ENCODE measurements around the gene MTMR3. TPM values are rescaled to one million over a fixed set of nuclear protein-coding genes. Genes with fewer than 3 reads are reported as not detected.

Gene MTMR3
- total and polyA plus RNA-seq, 5 experiments from 2014 or later = 13.4 to 68.7 (median 20.9) TPM

DNA sequence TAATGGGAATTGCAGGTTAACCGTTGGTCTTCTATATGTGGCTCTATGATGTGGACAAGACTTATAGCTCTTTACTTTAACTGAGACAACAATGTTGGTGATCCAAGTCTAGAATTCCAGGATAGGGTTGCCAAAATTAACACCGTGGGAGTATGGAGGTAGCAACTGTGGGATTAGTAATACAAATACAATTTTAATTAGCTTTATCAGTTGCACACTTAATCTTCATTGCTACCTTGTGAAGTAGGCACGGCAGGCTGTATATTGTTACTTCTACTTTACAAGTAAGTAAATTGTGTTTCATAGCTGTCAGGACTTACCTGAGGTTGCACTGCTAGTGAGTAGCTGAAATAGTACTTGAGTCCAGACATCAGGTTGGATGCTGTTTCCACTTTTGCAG, 21.0 kb downstream of the MTMR3 start:
- no peak overlapping the region for H3K4me3 Mint-ChIP-seq
- POLR2A ChIA-PET = no interaction called here
- H3K4me1 Mint-ChIP-seq = peaks cover 30 to 61% (median 59%) of the 10 kb centered on the region in 4 donors
- no peaks in the 10 kb centered on the region for H3K27me3 Mint-ChIP-seq
- DNase-seq (no peak), ATAC-seq (no peak)
- no peaks in the 10 kb centered on the region for H3K9me3 Mint-ChIP-seq
- H3K36me3 Mint-ChIP-seq = peaks cover 0 to 8% (median 3%) of the 10 kb centered on the region in 3 donors
- H3K27ac Mint-ChIP-seq = no peak overlapping the region

DNA sequence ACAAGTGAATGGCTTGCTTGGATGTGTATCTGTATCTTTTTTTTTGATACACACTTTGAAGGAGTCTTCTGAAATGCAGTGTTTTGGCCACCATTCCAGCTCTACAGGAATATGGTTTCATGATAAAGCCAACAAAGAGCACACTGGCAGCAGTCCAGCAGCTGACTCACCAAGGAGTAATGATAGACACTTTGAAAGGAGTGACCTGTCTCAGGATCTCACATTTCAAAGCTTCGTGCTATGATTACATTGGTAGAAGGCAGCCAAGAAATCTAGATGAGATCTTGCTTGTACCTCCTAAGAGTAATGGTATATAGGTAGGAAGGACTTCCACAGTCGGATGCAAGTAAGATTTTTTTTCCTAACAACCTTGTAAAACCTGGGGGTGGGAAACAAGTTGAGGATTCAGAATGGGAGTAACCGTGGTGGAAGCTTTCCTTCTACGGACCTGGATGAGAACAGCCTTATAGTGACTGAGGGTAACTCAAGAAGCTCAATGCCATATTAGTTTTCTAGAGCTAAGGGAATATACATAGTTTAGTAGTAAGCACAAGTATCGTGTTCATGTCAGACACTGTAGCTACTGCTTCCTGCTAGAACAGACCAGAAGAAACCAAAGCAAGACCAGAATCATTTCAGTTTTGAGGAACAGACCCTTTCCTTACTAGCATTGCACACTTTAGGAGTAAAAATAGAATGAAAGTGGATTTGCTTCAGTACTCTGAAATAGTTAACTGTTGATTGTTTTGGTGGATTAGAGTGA, 25.0 kb downstream of the MTMR3 start:
- Mint-ChIP-seq H3K9me3 (no peaks in the 10 kb centered on the region), H3K27me3 (no peaks in the 10 kb centered on the region), H3K4me3 (no peak overlapping the region), H3K4me1 (peaks cover 30 to 72% (median 67%) of the 10 kb centered on the region in 4 donors), H3K36me3 (peaks cover 0 to 8% (median 0%) of the 10 kb centered on the region in 3 donors), H3K27ac (peak overlapping the region in 3 of 10 donors; percentile 2 to 28 (median 20))
- no peak for ATAC-seq
- POLR2A ChIA-PET = interaction anchor here (0.5 kb wide), 1 partner anchor 14 kb away, joined by 3 read pairs; no protein-coding TSS in a partner anchor
- no peak for DNase-seq

- peaks cover 40 to 85% (median 82%) of the 10 kb centered on the region in 4 donors for H3K4me1 Mint-ChIP-seq
- ATAC-seq (no peak), DNase-seq (no peak)
- no peaks in the 10 kb centered on the region for H3K27me3 Mint-ChIP-seq
- peak overlapping the region in 1 of 10 donors; percentile 7 for H3K27ac Mint-ChIP-seq
- no peak overlapping the region for H3K4me3 Mint-ChIP-seq
- H3K9me3 Mint-ChIP-seq = no peaks in the 10 kb centered on the region
- POLR2A ChIA-PET = no interaction called here
- H3K36me3 Mint-ChIP-seq = peaks cover 0 to 4% (median 0%) of the 10 kb centered on the region in 3 donors
These were observed 29.2 kb downstream of the MTMR3 start for GRCh38 chr22:29912141-29912540.

- H3K9me3 Mint-ChIP-seq = no peaks in the 10 kb centered on the region
- DNase-seq (no peak), ATAC-seq (no peak)
- H3K4me3 Mint-ChIP-seq = no peak overlapping the region
- no peaks in the 10 kb centered on the region for H3K27me3 Mint-ChIP-seq
- POLR2A ChIA-PET = no interaction called here
- peaks cover 37 to 82% (median 80%) of the 10 kb centered on the region in 4 donors for H3K4me1 Mint-ChIP-seq
- H3K27ac Mint-ChIP-seq = peak overlapping the region in 1 of 10 donors; percentile 5
- H3K36me3 Mint-ChIP-seq = no peaks in the 10 kb centered on the region
These were observed 29.8 kb downstream of the MTMR3 start for GRCh38 chr22:29912605-29913398.

- H3K4me1 Mint-ChIP-seq = peaks cover 31 to 85% (median 81%) of the 10 kb centered on the region in 4 donors
- ATAC-seq (no peak), DNase-seq (no peak)
- H3K4me3 Mint-ChIP-seq = no peak overlapping the region
- H3K27me3 Mint-ChIP-seq = no peaks in the 10 kb centered on the region
- peak overlapping the region in 4 of 10 donors; percentile 7 to 45 (median 35) for H3K27ac Mint-ChIP-seq
- H3K9me3 Mint-ChIP-seq = no peaks in the 10 kb centered on the region
- POLR2A ChIA-PET = no interaction called here
- no peaks in the 10 kb centered on the region for H3K36me3 Mint-ChIP-seq
These were observed 31.2 kb downstream of the MTMR3 start for GRCh38 chr22:29914165-29914564.

- DNase-seq (no peak), ATAC-seq (no peak)
- peaks cover 31 to 88% (median 81%) of the 10 kb centered on the region in 4 donors for H3K4me1 Mint-ChIP-seq
- H3K9me3 Mint-ChIP-seq = no peaks in the 10 kb centered on the region
- peak overlapping the region in 2 of 10 donors; percentile 5 to 19 for H3K27ac Mint-ChIP-seq
- POLR2A ChIA-PET = no interaction called here
- no peaks in the 10 kb centered on the region for H3K36me3 Mint-ChIP-seq
- H3K27me3 Mint-ChIP-seq = no peaks in the 10 kb centered on the region
- H3K4me3 Mint-ChIP-seq = no peak overlapping the region
These were observed 32.1 kb downstream of the MTMR3 start for GRCh38 chr22:29914991-29915533.

DNA sequence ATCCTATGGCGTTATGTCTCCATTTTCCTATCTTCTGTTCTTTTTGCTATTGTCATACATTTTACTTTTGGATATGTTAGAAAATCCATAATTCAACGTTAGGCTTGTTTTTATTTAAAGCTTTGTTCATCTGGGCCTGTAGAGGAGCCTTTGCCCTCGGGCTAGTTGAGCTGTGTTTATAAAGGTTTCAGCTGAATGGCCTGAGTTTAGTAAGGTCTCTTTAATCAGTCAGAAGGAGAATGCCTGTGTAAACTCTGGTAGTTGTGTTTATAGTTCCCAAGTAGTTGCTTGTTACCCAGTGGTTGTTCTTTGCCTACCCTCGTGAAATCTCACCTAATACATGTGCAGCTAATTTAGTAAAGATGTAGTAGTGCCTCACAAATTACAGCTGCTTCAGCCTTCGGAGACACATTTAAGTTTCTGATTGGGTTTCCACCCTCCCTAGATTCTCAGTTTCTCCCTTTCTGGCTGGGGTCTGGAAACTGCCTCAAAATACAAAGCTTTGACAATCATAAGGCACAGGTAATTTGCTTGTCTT, 33.1 kb downstream of the MTMR3 start:
- no peaks in the 10 kb centered on the region for H3K9me3 Mint-ChIP-seq
- DNase-seq (no peak), ATAC-seq (no peak)
- H3K4me1 Mint-ChIP-seq = peaks cover 32 to 84% (median 76%) of the 10 kb centered on the region in 4 donors
- POLR2A ChIA-PET = no interaction called here
- H3K4me3 Mint-ChIP-seq = peak overlapping the region in 2 of 10 donors; percentile 5 to 15
- H3K27me3 Mint-ChIP-seq = no peaks in the 10 kb centered on the region
- peaks cover 0 to 2% (median 2%) of the 10 kb centered on the region in 3 donors for H3K36me3 Mint-ChIP-seq
- peak overlapping the region in 1 of 10 donors; percentile 8 for H3K27ac Mint-ChIP-seq

- DNase-seq (no peak), ATAC-seq (no peak)
- Mint-ChIP-seq H3K36me3 (peaks cover 0 to 4% (median 2%) of the 10 kb centered on the region in 3 donors), H3K27me3 (no peaks in the 10 kb centered on the region), H3K27ac (peak overlapping the region in 1 of 10 donors; percentile 8), H3K4me3 (no peak overlapping the region), H3K4me1 (peaks cover 28 to 79% (median 76%) of the 10 kb centered on the region in 4 donors), H3K9me3 (peaks cover 0 to 1% (median 0%) of the 10 kb centered on the region in 9 donors)
- POLR2A ChIA-PET = no interaction called here
These were observed 34.3 kb downstream of the MTMR3 start for GRCh38 chr22:29917052-29917902.

DNA sequence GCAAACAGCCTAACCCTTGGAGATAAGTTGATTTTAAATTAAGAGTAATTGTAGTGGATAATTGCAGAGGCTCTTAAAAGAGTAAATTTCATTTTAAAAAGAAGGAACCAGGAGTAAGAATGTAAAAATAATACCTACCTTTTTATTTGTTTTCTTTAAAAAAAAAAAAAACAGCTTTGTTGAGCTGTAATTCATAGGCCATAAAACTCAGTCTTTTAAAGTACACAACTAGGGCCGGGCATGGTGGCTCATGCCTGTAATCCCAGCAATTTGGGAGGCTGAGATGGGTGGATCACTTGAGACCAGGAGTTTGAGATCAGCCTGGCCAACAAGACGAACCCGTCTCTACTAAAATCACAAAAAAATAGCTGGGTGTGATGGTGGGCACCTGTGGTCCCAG, 42.4 kb downstream of the MTMR3 start:
- Mint-ChIP-seq H3K4me1 (peaks cover 11 to 51% (median 47%) of the 10 kb centered on the region in 4 donors), H3K27me3 (no peaks in the 10 kb centered on the region), H3K27ac (peak overlapping the region in 1 of 10 donors; percentile 53), H3K9me3 (peaks cover 0 to 9% (median 2%) of the 10 kb centered on the region in 9 donors), H3K36me3 (peaks cover 0 to 8% (median 6%) of the 10 kb centered on the region in 3 donors), H3K4me3 (no peak overlapping the region)
- POLR2A ChIA-PET = no interaction called here
- ATAC-seq = no peak
- DNase-seq = no peak

GRCh38 chr22:29926057-29926456, 43.1 kb downstream of the MTMR3 start:
- Mint-ChIP-seq H3K27ac (no peak overlapping the region), H3K4me1 (peaks cover 9 to 48% (median 46%) of the 10 kb centered on the region in 4 donors), H3K27me3 (no peaks in the 10 kb centered on the region), H3K4me3 (no peak overlapping the region), H3K9me3 (peaks cover 0 to 9% (median 2%) of the 10 kb centered on the region in 9 donors), H3K36me3 (peaks cover 0 to 6% (median 4%) of the 10 kb centered on the region in 3 donors)
- ATAC-seq (no peak), DNase-seq (no peak)
- POLR2A ChIA-PET = no interaction called here

DNA sequence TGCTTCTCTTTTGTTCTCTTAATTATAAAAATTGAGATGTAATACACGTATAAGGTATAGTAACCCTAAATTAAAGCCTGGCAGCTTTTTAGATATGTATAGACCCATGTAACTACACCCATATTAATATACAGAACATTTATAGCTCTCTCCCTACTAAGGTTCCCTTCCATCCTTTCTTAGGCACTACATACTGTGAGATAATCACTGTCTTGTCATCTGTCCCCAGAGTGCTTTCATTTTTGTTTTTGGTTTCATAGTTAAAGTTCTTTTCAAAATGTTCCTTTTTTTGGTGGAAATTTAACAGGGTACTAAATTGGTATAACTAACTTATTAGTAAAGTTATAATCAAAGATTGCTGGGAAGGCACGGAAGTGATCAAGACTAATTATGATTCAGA, 49.2 kb downstream of the MTMR3 start:
- peaks cover 15 to 49% (median 39%) of the 10 kb centered on the region in 4 donors for H3K4me1 Mint-ChIP-seq
- no peaks in the 10 kb centered on the region for H3K9me3 Mint-ChIP-seq
- H3K36me3 Mint-ChIP-seq = peaks cover 0 to 3% (median 0%) of the 10 kb centered on the region in 3 donors
- POLR2A ChIA-PET = no interaction called here
- no peak for DNase-seq
- H3K27me3 Mint-ChIP-seq = no peaks in the 10 kb centered on the region
- no peak overlapping the region for H3K4me3 Mint-ChIP-seq
- H3K27ac Mint-ChIP-seq = no peak overlapping the region
- ATAC-seq = no peak

- Mint-ChIP-seq H3K27ac (peak overlapping the region in 1 of 10 donors; percentile 34), H3K4me1 (peaks cover 14 to 59% (median 42%) of the 10 kb centered on the region in 4 donors), H3K36me3 (peaks cover 0 to 4% (median 3%) of the 10 kb centered on the region in 3 donors), H3K4me3 (no peak overlapping the region), H3K27me3 (no peaks in the 10 kb centered on the region), H3K9me3 (peaks cover 0 to 7% (median 0%) of the 10 kb centered on the region in 9 donors)
- POLR2A ChIA-PET = no interaction called here
- DNase-seq (no peak), ATAC-seq (no peak)
These were observed 50.6 kb downstream of the MTMR3 start for GRCh38 chr22:29933619-29934018.
